CD4-positive, alpha-beta T cell treated with Interleukin-21 for 1 hour (primary cell): ENCODE measurements around the gene ATP2A3.
A peak's percentile ranks its signal among the peaks of the same experiment; 100 is the strongest.

Experiments used
- DNase-seq: peaks from one replicate; pipeline ENCODE4 v3.0.0-alpha.2; 2020

ATP2A3 gene

DNA sequence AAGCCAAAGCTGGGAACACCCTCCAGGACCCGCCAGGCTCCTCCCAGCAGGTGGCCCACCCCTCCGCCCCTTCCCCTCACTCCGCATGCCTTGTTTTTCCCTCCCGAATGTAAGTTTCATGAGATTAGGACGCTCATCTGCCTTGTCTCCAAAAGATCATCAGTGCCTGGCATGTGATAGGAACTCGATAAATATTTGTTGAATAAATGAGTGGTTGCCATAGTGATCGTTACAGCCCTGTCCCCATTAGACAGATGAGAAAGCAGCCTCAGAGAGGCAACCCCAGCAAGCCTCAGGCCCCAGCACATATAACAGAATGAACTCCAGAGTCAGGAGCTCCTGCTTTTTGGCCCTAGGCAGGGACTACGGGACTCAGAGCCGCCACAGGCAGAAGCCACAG lies 76.4 kb downstream of the ATP2A3 start:
- peak; percentile 14 for DNase-seq

DNA sequence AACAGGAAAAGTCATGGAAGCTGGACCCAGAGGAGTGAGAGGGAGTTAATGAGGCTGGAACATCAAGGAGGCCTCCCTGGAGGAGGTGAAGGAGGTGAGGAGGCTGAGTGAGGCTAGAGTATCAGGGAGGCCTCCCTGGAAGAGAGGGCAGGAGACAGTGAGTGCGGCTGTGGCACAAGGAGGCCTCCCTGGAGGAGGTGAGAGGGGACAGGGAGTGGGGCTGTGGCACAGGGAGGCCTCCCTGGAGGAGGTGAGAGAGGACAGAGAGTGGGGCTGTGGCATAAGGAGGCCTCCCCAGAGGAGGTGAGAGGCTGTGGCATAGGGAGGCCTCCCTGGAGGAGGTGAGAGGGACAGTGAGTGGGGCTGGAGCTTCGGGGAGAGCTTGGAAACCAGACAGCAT lies 76.8 kb downstream of the ATP2A3 start:
- DNase-seq: no peak

DNA sequence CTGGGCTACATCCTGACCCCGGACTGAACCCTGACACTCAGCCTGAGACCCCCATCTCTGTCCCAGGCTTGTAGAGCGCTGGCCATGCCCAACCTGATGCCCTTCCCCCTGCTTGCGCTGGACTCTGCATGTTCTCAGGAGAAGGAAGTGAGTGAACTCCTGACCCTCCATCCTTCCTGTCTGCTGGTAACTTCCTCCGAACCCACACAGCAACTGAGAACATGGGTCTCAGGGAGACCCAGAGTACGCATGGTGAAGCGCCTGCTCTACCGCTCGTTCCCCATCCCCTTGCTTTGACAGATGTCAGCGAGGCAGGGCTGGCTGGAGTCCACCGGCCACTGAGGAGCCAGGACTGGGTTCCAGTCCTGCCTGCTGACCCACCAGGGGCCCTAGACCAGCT lies 77.5 kb downstream of the ATP2A3 start:
- DNase-seq: peak; percentile 20

DNA sequence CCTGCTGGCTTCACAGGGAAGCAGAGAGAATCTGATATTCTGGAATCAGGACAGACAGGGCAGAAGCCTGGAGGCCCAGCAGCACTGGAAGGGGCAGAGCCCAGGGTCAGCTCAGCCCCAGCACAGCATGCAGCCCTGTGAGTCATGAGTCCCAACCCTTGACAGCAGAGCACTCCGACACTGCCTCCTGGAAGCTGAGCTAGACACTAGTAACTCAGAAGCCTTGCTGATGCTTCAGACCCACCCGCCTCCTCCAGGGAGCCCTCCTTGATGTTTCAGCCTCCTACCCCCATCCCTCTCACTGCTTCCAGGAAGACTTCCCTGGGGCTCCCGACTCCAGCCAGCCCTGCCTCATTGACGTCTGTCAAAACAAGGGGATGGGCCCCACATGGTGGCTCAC lies 78.3 kb downstream of the ATP2A3 start:
- DNase-seq: no peak

DNA sequence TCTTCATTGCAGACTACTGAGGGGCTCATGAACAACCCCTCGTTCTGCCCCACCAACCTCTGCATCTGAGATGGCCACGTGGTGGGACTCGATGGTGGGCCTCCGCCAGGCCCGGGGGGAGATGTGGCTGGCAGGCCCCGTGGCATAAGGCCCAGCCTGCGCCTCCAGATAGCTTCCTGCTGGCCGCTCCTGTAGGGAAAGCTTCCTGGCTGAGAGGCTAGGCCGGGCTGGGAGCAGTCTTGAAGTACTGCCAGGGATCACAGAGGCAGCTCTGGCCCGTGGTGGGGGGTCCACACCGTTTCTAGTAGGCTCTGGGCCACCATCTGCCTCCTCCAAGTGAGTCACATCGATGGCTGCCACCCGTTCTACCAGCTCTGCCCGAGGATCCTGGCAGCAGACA lies 79.0 kb downstream of the ATP2A3 start:
- DNase-seq: no peak

DNA sequence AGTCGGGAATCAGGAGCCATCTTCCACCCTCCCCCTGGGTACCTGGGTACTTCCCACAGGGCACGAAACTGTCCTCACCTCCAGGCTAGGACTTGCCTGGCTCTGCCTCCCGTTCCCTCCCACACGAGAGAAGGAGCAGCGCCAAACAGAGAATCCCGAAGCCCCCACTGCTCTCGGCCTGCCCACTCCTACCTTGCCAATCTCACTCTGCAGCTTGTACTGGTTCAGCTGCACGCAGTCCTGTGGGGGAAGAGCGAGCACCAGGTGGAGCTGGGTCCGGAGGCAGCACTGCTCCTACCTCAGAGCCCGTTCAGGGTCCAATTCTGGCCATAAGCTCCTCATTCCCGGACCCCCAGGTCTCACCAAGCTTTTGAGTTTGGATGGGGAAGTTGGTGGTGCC lies 80.0 kb downstream of the ATP2A3 start:
- no peak for DNase-seq

DNA sequence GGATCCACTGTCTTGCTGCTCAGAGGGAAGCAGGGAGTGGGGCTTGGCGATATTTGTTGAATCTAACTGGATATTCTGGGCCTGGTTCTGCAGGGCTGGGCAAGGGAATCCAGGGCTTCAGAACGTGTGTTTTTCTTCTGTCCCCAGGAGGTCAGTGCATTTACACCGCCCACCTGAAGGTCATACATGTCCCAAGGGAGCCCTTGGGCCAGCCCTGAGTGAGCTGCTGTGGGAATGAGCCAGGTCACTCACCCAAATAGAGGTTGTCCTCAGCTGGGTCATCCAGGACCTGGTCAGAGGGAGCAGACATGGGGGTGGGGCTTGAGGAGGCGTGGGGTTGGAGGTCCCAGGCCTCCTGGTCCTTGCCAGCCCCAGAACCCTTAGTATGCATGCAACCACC lies 82.0 kb downstream of the ATP2A3 start:
- no peak for DNase-seq

DNA sequence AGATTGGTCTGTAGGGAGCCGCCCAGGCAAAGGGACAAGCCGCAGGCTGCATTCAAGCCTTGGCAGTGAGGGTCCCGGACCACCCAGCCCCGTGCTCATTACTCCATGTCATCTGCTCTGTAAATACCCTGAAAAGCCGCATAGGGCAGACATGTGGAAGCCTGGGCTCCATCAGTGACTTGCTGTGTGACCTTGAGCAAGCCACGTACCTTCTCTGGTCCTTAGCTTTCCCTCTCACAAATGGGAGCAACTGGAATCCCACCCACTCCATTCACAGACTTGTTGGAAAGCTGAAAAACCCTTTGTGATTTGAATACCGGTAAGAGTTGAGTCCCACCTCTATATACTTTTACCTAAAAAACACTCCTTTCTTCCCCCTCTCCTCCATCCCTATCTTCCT lies 83.3 kb downstream of the ATP2A3 start:
- no peak for DNase-seq

DNA sequence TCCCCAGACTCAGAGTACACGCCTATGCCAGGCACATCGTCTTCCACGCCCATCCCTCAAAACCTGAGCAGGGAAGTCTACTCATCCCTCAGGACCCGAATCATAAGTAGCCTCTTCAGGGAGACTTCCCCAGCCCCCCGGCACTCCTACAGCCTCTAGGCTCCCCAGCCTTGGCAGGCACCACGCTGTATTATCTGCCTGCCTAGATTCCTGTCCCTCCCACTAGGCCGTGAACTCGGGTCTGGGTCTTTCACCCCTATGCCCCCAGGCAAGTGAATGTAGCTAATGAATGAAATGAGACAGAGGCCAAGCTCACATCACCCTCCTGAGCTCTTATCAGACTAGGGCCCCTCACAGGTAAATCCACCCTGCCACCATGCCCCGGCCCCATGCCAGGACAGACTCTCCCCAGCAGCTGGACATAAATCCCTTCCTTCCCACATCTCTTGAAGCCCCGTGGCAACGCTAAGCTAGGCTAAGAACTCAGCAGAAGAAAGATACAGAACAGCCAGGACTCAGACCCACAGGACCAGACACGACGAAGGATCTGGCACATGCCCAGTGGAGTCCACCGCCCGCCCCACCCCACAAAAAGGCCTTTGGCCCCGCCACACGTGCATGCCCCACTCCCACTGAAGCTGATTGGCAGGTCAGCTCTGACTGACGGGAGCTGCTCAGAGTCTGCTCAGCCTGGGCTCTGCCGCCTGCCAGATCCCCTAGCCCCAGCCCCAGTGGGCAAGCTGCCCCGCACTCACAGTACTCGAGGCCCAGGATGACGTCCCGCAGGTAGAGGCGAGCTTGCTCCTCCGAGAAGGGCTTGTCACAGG lies 84.4 kb downstream of the ATP2A3 start:
- no peak for DNase-seq

DNA sequence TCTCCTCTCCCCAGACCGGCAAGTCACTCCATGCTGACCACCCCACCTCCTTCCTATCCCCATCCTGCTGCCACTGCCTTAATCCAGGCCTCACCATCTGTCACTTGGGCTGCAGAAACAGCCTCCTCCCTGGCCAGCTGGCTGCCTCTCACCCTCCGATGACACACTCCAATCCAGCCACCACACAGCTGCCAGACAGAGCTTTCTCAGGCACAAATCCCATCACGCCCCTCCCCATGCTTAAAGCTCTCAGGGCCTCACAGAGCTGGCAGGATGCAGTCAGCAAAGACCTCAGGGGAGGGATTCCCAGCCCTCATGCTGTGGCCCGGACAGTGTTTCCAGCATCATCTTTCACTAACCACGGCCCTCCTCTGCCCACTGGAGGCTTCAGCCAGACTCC lies 85.1 kb downstream of the ATP2A3 start:
- no peak for DNase-seq

DNA sequence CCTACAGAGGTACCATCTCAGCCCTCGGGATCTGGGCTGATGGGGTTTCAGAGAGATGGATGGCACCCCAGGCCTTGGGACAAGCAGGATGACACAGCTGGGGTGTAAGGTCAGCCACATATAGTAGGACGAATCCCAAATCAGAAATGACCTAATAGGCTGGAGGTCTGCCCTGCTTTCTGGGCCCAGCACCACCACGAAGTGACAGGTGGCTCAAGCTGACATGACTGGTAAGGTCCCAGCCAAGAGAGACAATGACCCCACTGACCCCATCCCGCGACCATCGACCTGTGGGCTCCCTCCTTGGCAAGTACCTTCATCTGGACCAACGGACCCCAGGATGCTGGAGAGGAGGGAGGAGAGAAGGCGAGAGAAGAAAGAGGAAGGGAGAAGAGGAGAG lies 87.0 kb downstream of the ATP2A3 start:
- no peak for DNase-seq

DNA sequence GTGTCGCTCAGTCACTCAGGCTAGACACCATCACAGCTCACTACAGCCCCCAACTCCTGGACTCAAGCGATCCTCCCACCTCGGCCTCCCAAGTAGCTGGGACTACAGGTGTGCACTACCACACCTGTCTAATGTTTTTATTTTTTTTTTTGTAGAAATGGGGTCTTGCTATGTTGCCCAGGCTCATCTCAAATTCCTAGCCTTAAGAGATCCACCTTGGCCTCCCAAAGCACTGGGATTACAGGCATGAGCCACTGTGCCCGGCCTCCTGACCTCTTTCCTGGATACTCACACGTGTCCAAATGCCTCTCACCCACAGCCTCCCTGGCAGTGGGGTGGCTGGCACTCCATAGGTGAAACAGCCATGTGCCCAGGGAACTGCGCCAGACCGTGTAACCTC lies 88.9 kb downstream of the ATP2A3 start:
- DNase-seq: no peak
